Amniotic stem cell (primary cell): ENCODE measurements around the gene TMEM205.
"Not testable (repeated sequence)": the region's sequence is repeated elsewhere in the genome, so short reads cannot be mapped to it uniquely, and the experiment has no call there.

Experiments used
- DNase-seq: peaks from one replicate; lab custom pipeline; 2025; lab: John Stamatoyannopoulos, UW

Gene TMEM205

GRCh38 chr19:11339254-11340098 lies 6.6 kb downstream of the TMEM205 start, which contains the start of gene RAB3D:
Gene RAB3D, minus strand, starts transcription at chr19:11339657. Its CDS starts 2,258 bp downstream, at chr19:11337399.
- peak; percentile 40 for DNase-seq

- DNase-seq: no peak
Measured at GRCh38 chr19:11338569-11339253, 7.4 kb downstream of the TMEM205 start.

- no peak for DNase-seq
Measured at GRCh38 chr19:11338121-11338520, 7.9 kb downstream of the TMEM205 start.

GRCh38 chr19:11337080-11337479 lies 9.0 kb downstream of the TMEM205 start:
- no peak for DNase-seq

GRCh38 chr19:11335449-11336146 lies 10.5 kb downstream of the TMEM205 start:
- no peak for DNase-seq

GRCh38 chr19:11333838-11334237 lies 12.2 kb downstream of the TMEM205 start:
- not testable (repeated sequence) for DNase-seq

GRCh38 chr19:11332822-11333221 lies 13.2 kb downstream of the TMEM205 start:
- no peak for DNase-seq

GRCh38 chr19:11331502-11331901 lies 14.6 kb downstream of the TMEM205 start:
- DNase-seq: no peak

- no peak for DNase-seq
Measured at GRCh38 chr19:11330127-11330526, 15.9 kb downstream of the TMEM205 start.

GRCh38 chr19:11325544-11325943 lies 20.5 kb downstream of the TMEM205 start:
- DNase-seq: no peak

GRCh38 chr19:11324748-11325389 lies 21.2 kb downstream of the TMEM205 start:
- no peak for DNase-seq

- peak; percentile 83 for DNase-seq
Measured at GRCh38 chr19:11324079-11324661, 21.9 kb downstream of the TMEM205 start.

GRCh38 chr19:11323601-11324078 lies 22.4 kb downstream of the TMEM205 start:
- DNase-seq: no peak

- DNase-seq: no peak
Measured at GRCh38 chr19:11322269-11323024, 23.6 kb downstream of the TMEM205 start.

- DNase-seq: no peak
Measured at GRCh38 chr19:11321191-11322126, 24.6 kb downstream of the TMEM205 start.

GRCh38 chr19:11320278-11320995 lies 25.6 kb downstream of the TMEM205 start:
- not testable (repeated sequence) for DNase-seq

- no peak for DNase-seq
Measured at GRCh38 chr19:11306337-11306736, 39.7 kb downstream of the TMEM205 start.

- no peak for DNase-seq
Measured at GRCh38 chr19:11304936-11305335, 41.1 kb downstream of the TMEM205 start.

GRCh38 chr19:11300811-11301120 lies 45.3 kb downstream of the TMEM205 start:
- no peak for DNase-seq
